HG02623 (cell line): Measurements from ENCODE around the gene DAND5.

Experiments used
- ATAC-seq: cut with Tn5 transposase; IDR thresholded peaks from one replicate; pipeline ENCODE4 v1.9.1; 2021; ENCODE audit warnings: moderate library complexity; ENCODE audit not compliant: unreplicated experiment

The DAND5 gene

DNA sequence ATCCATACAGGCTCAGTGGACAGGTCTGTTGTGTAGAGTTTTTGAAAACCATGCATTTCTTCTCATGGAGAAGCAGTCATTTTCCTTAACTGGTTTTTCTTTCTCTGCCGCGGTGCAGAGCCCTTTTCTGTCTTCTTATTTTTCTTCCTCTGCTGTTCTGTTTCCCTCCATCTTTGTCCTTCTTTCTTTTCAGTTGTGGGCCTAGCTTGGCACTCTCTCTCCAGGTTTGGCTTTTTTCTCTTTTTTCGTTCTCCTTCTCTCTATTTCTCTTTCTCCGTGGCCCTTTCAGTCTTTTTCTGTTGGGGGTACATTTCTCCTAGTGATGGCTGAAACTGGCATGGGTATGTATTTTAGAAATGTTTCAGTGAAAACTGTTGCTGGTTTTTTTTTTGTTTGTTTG is 50.0 kb downstream of the DAND5 start:
- ATAC-seq: no peak

DNA sequence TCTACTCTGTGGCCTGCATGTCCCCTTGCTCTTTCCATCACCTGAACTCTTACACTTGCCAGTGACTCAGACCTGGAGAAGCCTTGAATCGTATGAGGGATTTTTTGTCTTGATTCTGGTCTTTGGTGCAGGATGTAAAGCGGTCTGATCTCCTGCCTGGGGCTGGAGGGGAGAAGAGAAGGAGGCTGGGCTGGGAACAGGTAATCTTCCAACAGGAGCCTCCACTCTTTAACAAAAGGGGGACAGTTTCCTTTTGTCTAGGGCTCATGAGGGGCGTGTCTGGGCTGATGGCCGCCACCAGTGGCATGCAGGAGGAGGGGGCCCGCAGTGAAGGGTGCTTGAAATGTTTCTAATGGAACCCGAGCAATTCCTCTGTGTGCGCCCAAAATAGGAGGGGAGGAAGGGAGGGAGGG is 50.6 kb downstream of the DAND5 start:
- no peak for ATAC-seq

DNA sequence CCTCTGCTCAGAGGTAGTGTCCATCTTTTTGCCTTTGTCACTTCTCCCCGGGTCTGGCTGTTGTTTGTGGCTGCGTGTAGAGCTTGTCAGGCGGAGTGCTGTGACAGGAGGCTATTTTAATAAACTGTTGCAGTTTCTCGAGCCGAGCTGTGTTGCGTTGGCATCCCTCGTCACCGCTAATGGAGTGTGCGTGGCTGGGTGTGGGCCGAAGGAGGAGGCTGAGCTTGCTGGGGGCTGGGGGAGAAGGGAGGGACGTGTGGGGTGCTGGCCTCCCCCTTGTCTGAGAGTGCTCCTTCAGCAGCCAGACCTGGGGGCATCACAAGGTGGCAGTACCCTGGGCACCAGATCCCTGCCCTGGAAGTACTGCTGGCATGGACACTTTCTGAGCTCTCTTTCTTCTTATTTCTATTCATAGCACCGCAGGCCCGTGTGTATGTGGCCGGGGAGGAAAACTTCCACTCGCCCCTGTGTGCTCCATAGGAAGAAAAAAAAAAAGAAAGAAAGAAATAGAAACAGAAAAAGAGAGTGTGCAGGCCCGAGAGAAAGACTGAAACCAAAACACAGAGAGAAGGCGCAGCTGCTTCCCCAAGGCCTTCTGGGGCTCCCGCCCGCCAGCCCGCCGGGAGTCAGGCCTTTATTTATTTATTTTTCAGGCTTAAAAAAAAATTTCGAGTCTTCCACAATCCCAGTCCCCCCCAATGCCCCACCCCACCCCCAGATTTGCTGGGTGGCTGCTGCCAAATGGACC is 52.9 kb downstream of the DAND5 start:
- ATAC-seq: no peak

GRCh38 chr19:13022859-13023636 is 53.7 kb downstream of the DAND5 start:
- ATAC-seq: no peak

DNA sequence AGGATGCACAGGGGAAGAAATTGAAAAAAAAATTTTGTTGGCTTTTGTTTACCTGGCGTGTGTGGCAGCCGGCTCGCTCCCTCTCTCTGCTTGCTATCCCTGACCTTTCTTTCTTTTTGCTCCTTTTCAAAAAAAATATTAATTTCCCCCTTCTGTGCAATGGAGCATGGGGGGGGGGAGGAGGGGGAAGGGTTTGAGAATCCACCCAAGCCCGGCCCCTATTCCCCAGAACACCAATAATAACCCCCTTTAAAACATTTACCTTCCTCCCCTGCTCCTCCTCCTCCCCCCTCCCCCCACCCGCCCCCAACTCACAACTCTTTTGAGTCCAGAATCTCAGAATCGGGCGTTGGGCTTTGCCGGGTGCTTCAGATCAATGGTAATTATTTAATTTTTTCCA is 54.3 kb downstream of the DAND5 start:
- ATAC-seq: no peak
